GM18867 (cell line): Measurements from ENCODE around the gene RBM39.
"Not testable (repeated sequence)": the region's sequence is repeated elsewhere in the genome, so short reads cannot be mapped to it uniquely, and the experiment has no call there.

Experiments
- ATAC-seq: cut with Tn5 transposase; IDR thresholded peaks from one replicate; pipeline ENCODE4 v1.9.1; 2021; ENCODE audit warnings: mild to moderate bottlenecking, moderate library complexity; ENCODE audit not compliant: unreplicated experiment

Gene RBM39

DNA sequence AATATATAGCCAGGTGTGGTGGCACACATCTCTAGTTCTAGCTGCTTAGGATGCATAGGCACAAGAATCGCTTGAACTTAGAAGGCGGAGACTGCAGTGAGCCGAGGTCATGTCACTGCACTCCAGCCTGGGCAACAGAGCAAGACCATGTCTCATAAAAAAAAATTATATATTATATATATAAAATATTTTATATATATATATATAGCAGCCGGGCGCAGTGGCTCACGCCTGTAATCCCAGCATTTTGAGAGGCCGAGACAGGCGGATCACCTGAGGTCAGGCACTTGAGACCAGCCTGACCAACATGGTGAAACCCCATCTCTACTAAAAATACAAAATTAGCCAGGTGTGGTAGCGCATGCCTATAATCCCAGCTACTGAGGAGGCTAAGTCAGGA lies 56.7 kb downstream of the RBM39 start:
- ATAC-seq = not testable (repeated sequence)

DNA sequence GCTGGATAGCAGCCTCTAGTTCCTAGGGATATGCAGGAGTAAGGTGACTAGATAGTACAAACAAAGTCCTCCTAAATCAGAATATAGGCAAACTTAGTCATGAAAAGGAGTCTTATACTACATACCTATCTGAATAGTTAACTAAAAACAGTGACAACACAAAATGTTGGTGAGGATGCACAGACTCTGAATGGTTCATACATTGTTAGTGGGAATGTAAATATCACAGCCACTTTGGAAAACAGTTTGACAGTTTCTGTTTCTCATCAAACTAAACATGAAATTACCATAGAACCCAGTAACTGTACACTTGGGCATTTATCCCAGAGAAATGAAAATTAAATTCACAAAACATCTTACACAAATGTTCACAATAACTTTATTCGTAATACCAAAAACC lies 60.1 kb downstream of the RBM39 start:
- no peak for ATAC-seq

DNA sequence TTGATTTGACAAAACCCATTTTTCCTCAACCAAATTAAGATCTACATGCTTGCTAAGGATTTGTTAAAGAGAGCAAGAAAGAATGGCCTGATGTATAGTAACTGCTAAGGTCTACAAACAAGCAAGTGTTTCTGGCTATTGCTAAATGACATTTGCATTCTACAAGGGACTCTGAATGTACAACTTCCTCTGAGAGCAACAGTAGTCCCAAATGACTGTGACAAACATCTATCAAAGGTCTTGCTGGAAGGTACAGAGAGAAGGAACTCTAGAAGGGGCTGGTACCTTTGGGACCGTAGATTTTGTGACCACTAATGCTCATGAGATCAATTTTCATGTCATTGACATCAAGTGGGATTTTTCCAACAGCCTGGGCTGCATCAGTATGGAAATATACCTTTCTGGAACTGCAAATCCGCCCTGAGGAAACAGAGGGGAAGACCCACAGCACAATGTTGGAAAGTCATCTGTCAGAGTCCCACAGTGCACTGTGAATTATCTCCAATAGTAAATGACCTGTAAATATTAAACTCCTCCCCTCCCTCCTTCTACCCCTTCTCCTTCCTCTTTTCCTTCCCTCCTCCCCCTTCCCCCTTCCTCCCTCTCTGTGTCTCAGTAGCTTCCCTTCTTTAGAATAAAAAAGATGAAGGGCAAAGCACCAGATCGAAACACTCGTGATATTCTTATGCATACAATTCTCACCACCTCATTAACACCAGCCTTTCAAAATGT lies 61.4 kb downstream of the RBM39 start:
- ATAC-seq = no peak

DNA sequence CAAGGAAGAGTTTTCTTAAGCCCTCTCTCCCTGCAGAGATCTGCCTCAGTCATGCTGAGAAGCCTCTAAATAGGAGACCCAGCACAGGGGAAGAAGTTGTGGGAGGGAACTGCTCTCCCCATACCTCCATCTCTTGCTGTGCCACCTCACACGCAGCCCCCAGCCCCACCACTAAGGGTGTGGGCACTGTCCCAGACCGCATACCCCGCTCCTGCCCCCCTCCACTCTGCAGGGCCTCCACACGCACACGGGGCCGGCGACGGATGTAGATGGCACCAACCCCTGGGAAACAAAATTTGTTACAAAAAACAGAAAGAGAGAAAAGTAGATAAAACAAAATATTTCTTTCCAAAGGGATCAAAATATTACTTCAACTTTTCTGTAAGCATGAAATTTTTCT lies 67.1 kb downstream of the RBM39 start:
- ATAC-seq = no peak

DNA sequence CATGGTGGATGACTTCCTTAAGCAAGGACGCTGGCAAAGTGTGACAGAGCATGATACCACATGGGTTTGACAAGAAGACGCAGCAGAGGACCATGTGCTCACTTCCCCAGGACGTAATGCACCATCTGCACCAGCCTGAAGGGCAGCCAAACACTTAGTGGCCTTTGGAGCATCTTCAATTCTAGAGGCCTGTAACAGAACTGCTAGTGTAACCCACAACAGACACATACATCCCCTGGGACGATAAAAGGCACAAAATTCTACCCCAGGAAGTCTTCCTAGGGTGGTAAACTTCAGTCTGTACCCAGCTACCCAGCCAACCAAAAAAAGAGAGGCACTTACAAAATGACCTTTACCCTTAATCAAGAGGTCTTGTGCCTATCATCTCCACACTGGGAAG lies 68.2 kb downstream of the RBM39 start:
- ATAC-seq = no peak

DNA sequence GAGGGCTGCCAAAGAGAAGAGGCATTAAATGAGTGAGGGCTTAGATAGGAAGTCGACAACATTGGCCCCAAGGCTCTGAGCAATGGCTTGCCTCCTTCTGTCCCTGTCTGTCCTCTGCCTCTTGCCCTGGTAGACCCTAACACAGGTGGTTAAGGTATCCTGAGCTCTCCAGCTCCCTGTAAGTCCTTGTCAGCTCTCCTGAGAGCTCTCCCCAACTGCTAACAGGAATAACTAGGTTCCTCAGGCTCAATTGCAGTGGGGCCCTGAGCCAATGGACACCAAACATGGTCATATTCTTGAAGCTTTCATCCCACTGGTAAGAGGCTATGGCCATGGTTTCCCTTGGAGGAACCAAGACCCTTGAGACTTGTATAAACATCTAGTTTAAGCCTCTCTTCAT lies 72.4 kb downstream of the RBM39 start:
- ATAC-seq = no peak

DNA sequence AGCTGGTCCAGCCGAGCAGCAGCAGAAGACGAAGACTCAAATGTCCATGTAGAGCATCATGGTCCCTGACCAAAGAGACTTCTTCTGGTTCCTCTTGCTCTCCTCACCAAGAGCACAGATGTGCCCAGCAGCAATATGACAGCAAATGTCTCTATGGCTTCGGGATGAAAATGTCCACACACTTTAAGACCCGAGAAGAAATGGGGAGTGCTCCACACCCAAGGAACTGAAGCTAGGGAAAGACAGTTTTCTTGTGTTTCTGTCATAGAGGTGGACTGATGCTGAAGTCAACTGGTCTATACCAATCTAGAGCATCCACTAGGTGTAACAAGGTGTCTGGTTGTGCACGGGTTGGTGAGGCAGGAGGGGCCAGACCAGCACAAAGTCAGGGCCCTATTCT lies 72.8 kb downstream of the RBM39 start:
- ATAC-seq = no peak

DNA sequence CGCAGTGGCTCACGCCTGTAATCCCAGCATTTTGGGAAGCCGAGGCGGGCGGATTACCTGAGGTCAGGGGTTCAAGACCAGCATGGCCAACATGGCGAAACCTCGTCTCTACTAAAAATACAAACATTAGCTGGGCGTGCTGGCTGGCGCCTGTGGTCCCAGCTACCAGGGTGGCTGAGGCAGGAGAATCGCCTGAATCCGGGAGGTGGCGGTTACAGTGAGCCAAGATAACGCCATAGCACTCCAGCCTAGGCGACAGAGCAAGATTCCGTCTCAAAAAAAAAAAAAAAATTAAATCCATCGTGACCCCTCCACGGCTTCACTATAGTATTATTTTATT lies 76.1 kb downstream of the RBM39 start:
- ATAC-seq = no peak

DNA sequence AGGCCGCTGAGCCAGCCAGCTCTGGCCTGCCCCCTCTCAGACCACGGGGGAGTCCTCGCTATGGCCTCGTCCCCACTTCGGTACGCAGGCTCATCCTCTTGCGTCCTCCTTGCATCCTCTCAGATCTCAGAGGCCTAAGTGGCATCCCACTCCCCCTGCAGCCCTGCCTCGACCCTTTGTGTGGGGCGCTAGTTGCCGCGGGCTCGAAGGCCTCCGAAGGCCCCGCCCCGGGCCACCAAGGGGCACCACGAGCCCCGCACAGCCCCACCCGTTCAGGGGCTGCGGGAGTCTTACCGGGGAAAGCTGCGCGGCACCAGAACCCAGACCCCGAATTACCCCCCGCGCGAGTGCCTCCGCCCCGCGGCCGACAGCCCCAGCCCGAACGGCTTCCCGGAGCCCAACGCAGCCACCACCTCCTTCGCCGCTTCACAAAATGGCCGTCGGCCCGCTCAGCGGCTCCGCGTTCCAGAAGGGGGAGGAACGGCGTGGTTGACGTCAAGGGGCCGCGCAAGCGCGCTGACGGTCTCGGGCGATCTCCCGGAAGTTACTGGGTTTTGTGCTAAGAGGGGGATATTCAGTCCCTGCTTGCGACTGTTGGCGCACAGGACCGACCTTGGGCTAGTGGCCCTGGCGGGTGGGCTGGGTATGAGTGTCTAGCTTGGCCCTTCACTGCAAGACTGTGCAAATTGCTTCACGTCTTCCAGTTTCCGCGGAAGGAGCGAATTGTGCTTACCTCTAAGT lies 77.4 kb downstream of the RBM39 start, which contains the start of the genes CPNE1 and RBM12:
Gene CPNE1 (minus strand): TSS at position 435 of the 741 bp plus-strand sequence. CDS start 31,977 bp downstream, outside the sequence.
Gene RBM12 (minus strand): TSS at position 435 of the 741 bp plus-strand sequence. CDS start 9,578 bp downstream, outside the sequence.
- ATAC-seq = peak; percentile 71

DNA sequence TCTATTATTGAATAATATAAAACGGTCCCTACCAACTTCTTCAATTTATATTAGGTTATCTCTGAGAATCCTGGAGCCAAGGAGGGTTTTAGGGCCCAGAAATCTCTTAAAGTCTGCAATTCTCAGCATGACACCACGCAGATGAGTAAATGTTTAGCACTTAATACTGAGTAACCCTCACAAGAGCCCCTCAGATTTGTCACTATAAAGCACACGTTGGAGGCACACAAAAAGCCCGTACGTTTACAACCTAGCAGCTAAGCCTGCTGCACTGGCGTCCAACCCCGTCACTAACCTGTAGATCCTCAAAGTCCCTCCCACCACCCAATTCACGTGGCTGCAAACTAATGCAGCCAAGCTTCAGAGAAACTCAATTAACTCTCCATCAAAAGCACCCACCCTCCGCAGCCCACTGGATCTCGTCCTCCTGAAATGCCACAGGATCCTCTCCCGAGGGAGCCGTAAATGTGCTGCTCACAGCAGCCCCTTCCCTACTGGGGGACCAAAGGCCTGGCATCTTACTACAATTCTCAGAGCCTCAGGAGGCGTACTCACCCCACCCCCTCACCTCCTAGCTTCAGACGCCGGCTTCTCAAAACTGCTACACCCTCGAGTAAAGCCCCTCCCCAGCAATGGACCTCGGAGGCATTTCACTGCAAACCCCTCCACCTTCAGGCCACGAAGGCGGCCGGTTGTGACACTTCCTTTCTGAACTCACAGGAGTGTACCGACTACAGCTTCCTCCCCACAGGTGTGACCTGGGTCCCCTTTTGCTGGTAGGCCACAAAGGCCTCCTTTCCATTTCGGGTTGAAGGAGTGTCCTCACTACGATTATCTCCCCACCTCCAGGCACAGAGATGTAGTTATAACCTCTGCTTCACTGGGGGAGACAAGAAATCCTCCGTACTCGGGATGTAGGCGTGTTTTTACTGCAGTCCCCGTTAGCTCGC lies 78.3 kb downstream of the RBM39 start:
- ATAC-seq = peak; percentile 32

DNA sequence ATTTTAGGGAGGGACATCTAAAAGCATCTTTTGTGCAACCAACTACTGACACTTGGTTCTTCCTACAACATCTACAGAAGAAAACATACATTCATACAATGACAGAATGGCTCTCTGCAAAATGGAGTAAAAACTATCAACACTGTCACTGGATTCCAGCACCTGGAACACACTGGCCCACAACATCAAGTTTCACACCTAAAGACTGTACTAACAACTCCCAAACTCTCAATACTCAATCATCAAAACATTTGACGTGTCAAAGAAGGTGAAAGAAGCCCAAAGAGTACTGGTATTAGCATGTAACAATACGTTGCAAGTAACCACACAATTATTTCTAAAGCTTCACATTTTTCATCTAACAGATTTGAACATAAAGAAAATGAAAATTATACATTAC lies 79.5 kb downstream of the RBM39 start:
- ATAC-seq = no peak

DNA sequence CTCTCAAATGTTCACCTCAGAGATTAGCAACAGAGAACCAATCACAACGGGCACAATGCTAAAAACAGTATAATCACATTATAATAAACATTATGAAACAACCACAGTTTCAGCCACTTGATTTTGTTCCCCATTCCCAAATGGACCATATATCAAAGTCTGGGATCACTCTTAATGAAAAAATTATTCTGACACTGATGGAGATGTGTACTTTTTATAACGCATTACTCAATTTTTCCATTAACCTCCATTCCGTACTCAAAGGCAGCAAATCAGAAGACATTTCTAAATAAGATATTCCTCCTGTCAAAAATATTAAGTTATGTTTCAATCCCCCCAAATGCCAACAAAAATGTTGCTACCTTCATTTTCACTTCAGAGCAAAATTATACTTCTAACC lies 80.2 kb downstream of the RBM39 start:
- ATAC-seq = no peak

DNA sequence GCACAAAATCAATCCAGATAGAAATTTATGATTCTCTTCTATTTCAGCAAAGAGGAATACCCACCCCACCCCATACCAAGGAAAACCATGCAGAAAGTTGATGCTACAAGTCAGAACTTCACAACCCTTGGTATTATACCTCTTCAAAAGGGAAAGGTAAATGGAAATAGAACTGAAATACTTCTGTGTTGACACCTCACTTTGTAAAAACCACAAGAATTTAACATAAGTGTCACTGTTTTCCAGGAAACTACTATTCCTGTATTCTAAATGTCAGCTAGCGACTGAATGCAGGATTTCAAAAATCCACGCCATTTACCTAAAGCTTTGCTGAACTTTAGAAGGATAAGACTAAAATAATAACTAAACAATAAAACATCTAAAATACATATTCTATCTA lies 81.0 kb downstream of the RBM39 start:
- ATAC-seq = no peak

DNA sequence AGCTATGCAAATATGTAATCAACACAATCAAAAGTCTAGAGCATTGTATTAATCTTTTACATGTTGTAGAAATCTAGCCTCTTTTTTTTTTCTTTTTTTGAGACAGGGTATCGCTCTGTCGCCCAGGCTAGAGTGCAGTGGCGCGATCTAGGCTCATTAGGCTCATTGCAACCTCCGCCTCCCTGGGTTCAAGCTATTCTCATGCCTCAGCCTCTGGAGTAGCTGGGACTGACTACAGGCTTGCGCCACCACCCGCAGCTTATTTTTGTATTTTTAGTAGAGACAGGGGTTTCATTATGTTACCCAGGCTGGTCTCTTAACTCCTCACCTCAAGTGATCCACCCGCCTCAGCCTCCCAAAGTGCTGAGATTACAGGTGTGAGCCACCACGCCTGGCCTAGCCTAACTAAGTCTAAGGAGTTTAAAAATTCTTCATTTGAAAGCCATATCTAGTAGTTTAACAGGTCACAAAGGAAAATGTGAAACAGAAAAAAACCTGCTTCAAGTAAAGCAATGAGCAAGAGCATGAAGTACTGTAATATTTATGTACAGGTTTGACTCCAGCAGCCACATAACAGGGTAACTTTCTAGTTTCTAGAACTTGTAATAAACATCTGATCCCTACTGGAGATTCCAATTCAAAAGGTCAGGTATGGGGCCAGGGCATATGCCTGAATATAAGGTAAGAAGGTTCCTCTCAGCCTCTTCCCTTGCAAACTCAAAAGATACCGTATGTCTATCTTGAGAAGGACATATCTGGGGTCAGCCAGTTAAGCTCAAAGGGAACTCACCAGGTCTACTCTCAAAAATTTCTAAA lies 81.7 kb downstream of the RBM39 start:
- ATAC-seq = no peak

DNA sequence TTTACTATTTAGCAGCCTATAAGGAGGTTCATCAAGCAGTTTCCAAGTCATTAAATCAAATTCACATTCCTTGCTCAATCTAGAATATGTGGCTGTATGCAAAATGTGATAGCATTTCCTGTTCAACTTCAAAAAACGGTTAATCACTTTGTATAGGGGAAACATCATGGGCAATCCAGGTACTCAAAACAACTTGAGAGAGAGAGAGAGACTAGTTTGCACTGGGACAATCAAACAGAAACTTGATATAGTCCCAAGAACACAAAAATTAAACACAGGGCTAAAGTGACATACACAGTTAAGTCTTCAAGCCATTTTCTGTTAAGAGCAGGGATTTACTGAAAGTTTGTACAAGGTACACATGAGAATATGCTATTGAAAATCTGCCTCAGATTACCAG lies 84.8 kb downstream of the RBM39 start:
- ATAC-seq = no peak

DNA sequence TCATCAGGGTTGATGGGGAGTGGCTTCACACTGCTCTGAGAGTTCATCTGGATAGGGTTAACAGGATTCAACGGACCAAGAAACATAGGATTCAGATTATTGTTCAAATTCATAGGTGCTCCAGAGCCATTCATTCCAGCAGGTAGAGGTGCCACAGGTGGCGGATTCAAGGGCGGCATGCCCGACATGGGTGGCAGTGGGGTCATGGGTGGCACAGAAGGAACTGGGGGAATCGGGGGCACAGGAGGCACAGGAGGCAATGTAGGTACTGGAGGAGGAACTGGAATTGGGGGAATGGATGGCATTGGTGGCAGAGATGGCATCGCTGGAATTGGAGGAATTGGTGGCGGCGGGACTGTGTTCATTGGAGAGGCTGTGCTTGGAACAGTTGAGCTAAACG lies 87.6 kb downstream of the RBM39 start:
- ATAC-seq = no peak

DNA sequence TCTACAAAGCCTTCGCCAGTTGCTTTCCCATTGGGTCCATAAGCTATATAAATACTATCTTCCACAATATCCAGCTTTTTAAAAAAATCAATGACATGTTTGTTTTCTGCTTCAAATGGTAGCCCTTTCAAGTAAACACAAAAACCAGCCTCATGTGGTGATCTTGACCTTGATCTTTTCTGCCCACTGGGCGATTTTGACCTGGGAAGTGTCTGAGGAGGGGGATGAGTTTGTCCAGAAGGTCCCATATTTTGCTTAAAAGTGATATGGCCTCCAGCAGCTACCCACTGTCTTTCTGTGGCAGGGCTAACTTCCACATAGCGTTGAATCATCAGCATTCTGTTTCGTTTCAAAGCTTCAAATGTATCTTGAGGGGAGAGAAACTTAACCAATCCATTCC lies 88.2 kb downstream of the RBM39 start:
- ATAC-seq = no peak
